B cell (primary cell): Measurements from ENCODE around the gene SOCS3. TPM values are rescaled to one million over a fixed set of nuclear protein-coding genes. Genes with fewer than 3 reads are reported as not detected.

Source experiments
- ATAC-seq: fragments of 200-7000 bp; cut with Tn5 transposase; one replicate; pipeline ENCODE4 v1.10.0; 2021; ENCODE audit warnings: low read depth, mild to moderate bottlenecking, moderate number of reproducible peaks, moderate library complexity
- CTCF ChIA-PET: fragments of 350-600 bp; sonication (Branson Sonifier 250); formaldehyde crosslinking; loops from one replicate; lab custom pipeline; 2021; ENCODE audit warnings: antibody characterized with exemption, inconsistent platforms; lab: Charles Lee
- POLR2A ChIA-PET: fragments of 350-600 bp; sonication (Branson Sonifier 250); formaldehyde crosslinking; loops from one replicate; lab custom pipeline; 2021; ENCODE audit warnings: antibody characterized with exemption; lab: Charles Lee
- DNase-seq: peaks from one replicate; pipeline ENCODE4 v3.0.0; 2013
- H2AFZ ChIP-seq: 2 replicates; pipeline ENCODE4 v1.6.1; 2012; ENCODE audit warnings: mild to moderate bottlenecking, low read depth, low read length; ENCODE audit not compliant: insufficient read depth, poor library complexity, severe bottlenecking
- H3K27ac ChIP-seq, 2 donors: 1 replicate in 1 of 2; 2 replicates in 1 of 2; pipeline ENCODE4 v1.5.1; 2012 to 2013; ENCODE audit warnings: low read length in 2 of 2, mild to moderate bottlenecking in 2 of 2, moderate library complexity in 1 of 2
- H3K27me3 ChIP-seq, 4 experiments: fragments of 200-600 bp in 1 of 4; sonication (generic) in 1 of 4; replicated peaks in 1 of 4; 1 replicate in 2 of 4; 2 replicates in 2 of 4; pipeline versions ENCODE4 v1.6.1 to v1.7.0; 2013 to 2016; ENCODE audit warnings: low read length in 3 of 4, mild to moderate bottlenecking in 2 of 4, mixed read lengths in 1 of 4, moderate library complexity in 1 of 4; ENCODE audit not compliant: insufficient read depth in 4 of 4, control insufficient read depth in 3 of 4; ENCODE audit errors: control extremely low read depth in 1 of 4
- H3K36me3 ChIP-seq, 2 experiments: replicated peaks in 1 of 2; 1 replicate in 1 of 2; 2 replicates in 1 of 2; pipeline versions ENCODE4 v1.6.1 to v1.7.1; 2013; ENCODE audit warnings: low read length in 1 of 2; ENCODE audit not compliant: insufficient read depth in 2 of 2, control insufficient read depth in 1 of 2; ENCODE audit errors: control extremely low read depth in 1 of 2, extremely low read depth in 1 of 2
- H3K4me1 ChIP-seq, 2 donors: fragments of 200-600 bp in 1 of 2; sonication (generic) in 1 of 2; 1 replicate in 1 of 2; 2 replicates in 1 of 2; pipeline versions ENCODE4 v1.5.1 to v1.6.1; 2013 to 2017; ENCODE audit warnings: low read length in 2 of 2; ENCODE audit not compliant: control insufficient read depth in 2 of 2, insufficient read depth in 2 of 2
- H3K4me2 ChIP-seq: replicated peaks from 2 replicates; pipeline ENCODE3; 2012; ENCODE audit warnings: mild to moderate bottlenecking, low read depth, low read length; ENCODE audit not compliant: poor library complexity, severe bottlenecking
- H3K4me3 ChIP-seq, 5 experiments: fragments of 200-600 bp in 1 of 5; sonication (generic) in 1 of 5; 1 replicate in 3 of 5; 2 replicates in 2 of 5; pipeline versions ENCODE4 v1.5.1 to v1.7.0; 2011 to 2016; ENCODE audit warnings: low read length in 4 of 5, mild to moderate bottlenecking in 4 of 5, low read depth in 2 of 5, control low read depth in 1 of 5, moderate library complexity in 1 of 5; ENCODE audit not compliant: insufficient read depth in 1 of 5; ENCODE audit errors: control extremely low read depth in 1 of 5, extremely low read depth in 1 of 5
- H3K79me2 ChIP-seq: fragments of 200-600 bp; sonication (generic); one replicate; pipeline ENCODE4 v1.6.0; 2016; ENCODE audit warnings: low read length; ENCODE audit not compliant: control insufficient read depth, insufficient read depth
- H3K9ac ChIP-seq: fragments of 200-600 bp; sonication (generic); 2 replicates; pipeline ENCODE4 v1.6.1; 2017; ENCODE audit warnings: mild to moderate bottlenecking, low read length, moderate library complexity
- H3K9me3 ChIP-seq, 3 donors: one replicate each; pipeline versions ENCODE4 v1.6.1 to v1.7.1; 2013; ENCODE audit warnings: low read length in 2 of 3; ENCODE audit not compliant: control insufficient read depth in 2 of 3, insufficient read depth in 1 of 3; ENCODE audit errors: control extremely low read depth in 1 of 3
- H4K20me1 ChIP-seq: 2 replicates; pipeline ENCODE4 v1.6.0; 2012; ENCODE audit warnings: mild to moderate bottlenecking, low read length; ENCODE audit not compliant: insufficient read depth, control insufficient read depth, poor library complexity, severe bottlenecking
- H3K27ac Mint-ChIP-seq: one replicate; pipeline ENCODE4 v1.8.0; 2021; ENCODE audit warnings: mixed read lengths
- H3K27me3 Mint-ChIP-seq: one replicate; pipeline ENCODE4 v1.8.0; 2021; ENCODE audit warnings: mixed read lengths
- H3K4me1 Mint-ChIP-seq: one replicate; pipeline ENCODE4 v1.8.0; 2021; ENCODE audit warnings: mixed read lengths
- H3K4me3 Mint-ChIP-seq: one replicate; pipeline ENCODE4 v1.8.0; 2021; ENCODE audit warnings: mixed read lengths
- H3K9me3 Mint-ChIP-seq: one replicate; pipeline ENCODE4 v1.8.0; 2022; ENCODE audit warnings: mixed read lengths; ENCODE audit not compliant: insufficient read depth
- EZH2 ChIP-seq: IDR thresholded peaks from 2 replicates; pipeline ENCODE4 v1.6.1; 2012; ENCODE audit warnings: borderline replicate concordance, low read depth, mild to moderate bottlenecking, moderate library complexity, low read length; ENCODE audit not compliant: insufficient read depth, poor library complexity, severe bottlenecking
- WGBS: methylation state at CpG from one replicate; pipeline ENCODE4 v1.1.5; 2013; ENCODE audit warnings: missing lambda C conversion rate; ENCODE audit not compliant: insufficient coverage; 5-methylcytosine and 5-hydroxymethylcytosine counted together
- intact Hi-C: fragments of 100-400 bp; cut with micrococcal nuclease; formaldehyde crosslinking; loops from one replicate; pipeline ENCODE4 v1.10.0; 2022
- polyA plus RNA-seq: library from polyadenylated mRNA; depleted of rRNA; stranded (reverse); fragments of >200 nt; gene quantifications from 2 replicates; pipeline ENCODE4 v1.2.3, GENCODE V29; 2012
- total RNA-seq, 2 donors: library from RNA; stranded (reverse); fragments of 120-200 nt in 1 of 2; gene quantifications; 1 replicate in 1 of 2; 2 replicates in 1 of 2; pipeline versions ENCODE4 v1.2.3 to v1.2.4, GENCODE V29; 2013 to 2022
- TF ChIP-seq, protein P1 (sequence below): fragments of 200-600 bp; IDR thresholded peaks from one replicate; pipeline ENCODE4 v1.8.0; 2022; ENCODE audit warnings: antibody characterized with exemption, mild to moderate bottlenecking

The SOCS3 gene
- total and polyA plus RNA-seq, 2 donors (not counting 1 experiment from before 2014, with no cell fraction given), result 41.8 to 67.6 TPM

DNA sequence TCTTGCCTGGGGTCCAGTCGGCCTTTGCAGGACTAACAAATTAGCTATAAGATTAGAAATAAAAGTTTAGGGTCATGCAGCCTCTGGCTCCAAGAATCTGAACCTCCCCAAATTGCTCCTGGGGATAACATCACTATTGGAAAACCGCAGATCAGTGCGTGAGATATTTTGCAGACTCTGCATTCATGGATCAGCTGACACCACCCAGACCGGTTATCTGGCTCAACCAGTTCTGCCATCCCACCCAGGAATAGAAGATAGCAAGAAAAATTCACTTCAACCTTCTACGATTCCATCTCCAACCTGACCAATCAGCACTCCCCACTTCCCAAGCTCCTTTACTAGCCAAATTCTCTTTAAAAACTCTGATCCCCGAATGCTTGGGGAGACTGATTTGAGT is 14.3 kb upstream of the SOCS3 start:
- Histone ChIP-seq H3K9me3 (no peaks in the 10 kb centered on the region), H3K27ac (no peak overlapping the region), H3K36me3 (no peaks in the 10 kb centered on the region), H2AFZ (no peak overlapping the region), H3K4me3 (no peak overlapping the region), H3K4me2 (no peak overlapping the region), H3K4me1 (peaks cover 7 to 9% of the 10 kb centered on the region in 2 donors), H4K20me1 (peaks cover 6% of the 10 kb centered on the region), H3K9ac (no peak overlapping the region), H3K27me3 (peaks cover 0 to 3% (median 0%) of the 10 kb centered on the region in 4 experiments), H3K79me2 (peaks cover 17% of the 10 kb centered on the region)
- peaks cover 3% of the 10 kb centered on the region for H3K4me1 Mint-ChIP-seq
- WGBS, result 100% methylated on average over 3 of the region's 6 CpGs
- no peaks in the 10 kb centered on the region for H3K9me3 Mint-ChIP-seq
- no peak for TF ChIP-seq EZH2
- TF ChIP-seq, protein P1, sequence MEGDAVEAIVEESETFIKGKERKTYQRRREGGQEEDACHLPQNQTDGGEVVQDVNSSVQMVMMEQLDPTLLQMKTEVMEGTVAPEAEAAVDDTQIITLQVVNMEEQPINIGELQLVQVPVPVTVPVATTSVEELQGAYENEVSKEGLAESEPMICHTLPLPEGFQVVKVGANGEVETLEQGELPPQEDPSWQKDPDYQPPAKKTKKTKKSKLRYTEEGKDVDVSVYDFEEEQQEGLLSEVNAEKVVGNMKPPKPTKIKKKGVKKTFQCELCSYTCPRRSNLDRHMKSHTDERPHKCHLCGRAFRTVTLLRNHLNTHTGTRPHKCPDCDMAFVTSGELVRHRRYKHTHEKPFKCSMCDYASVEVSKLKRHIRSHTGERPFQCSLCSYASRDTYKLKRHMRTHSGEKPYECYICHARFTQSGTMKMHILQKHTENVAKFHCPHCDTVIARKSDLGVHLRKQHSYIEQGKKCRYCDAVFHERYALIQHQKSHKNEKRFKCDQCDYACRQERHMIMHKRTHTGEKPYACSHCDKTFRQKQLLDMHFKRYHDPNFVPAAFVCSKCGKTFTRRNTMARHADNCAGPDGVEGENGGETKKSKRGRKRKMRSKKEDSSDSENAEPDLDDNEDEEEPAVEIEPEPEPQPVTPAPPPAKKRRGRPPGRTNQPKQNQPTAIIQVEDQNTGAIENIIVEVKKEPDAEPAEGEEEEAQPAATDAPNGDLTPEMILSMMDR, result no peak
- DNase-seq, result no peak
- intact Hi-C loops, result no loop called here
- ChIA-PET CTCF (interaction anchor here (0.9 to 1.7 kb wide), 2 partner anchors 48 to 124 kb away, joined by 3 to 4 read pairs; no protein-coding TSS in a partner anchor), POLR2A (no interaction called here)
- H3K27me3 Mint-ChIP-seq, result peaks cover 3% of the 10 kb centered on the region
- ATAC-seq, result no peak
- no peak overlapping the region for H3K4me3 Mint-ChIP-seq
- H3K27ac Mint-ChIP-seq, result no peak overlapping the region

DNA sequence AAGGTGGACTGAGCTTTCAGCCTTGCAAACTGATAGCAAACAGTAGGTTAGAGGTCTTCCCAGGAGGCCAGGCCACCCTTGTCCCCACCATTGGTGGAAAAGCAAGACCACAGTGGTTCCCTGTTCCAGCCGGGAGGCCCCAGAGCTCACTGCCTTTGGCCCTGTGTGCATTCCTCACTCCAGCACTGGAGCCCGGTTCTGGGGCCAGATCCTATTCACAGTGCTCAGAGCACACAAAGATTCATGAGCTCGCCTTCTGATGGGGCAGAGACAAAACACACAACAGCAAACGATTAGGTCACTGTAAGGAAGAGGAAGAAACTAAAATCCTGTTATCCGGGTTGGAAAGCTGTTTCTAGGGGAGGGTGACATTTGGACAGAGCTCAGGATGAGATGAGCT is 13.0 kb upstream of the SOCS3 start:
- no peaks in the 10 kb centered on the region for H3K36me3 ChIP-seq
- H3K9me3 ChIP-seq, result no peaks in the 10 kb centered on the region
- no peak overlapping the region for H2AFZ ChIP-seq
- no peak for DNase-seq
- Mint-ChIP-seq H3K27ac (no peak overlapping the region), H3K4me1 (no peaks in the 10 kb centered on the region), H3K9me3 (no peaks in the 10 kb centered on the region), H3K4me3 (no peak overlapping the region), H3K27me3 (peaks cover 6% of the 10 kb centered on the region)
- POLR2A ChIA-PET, result interaction anchor here (0.6 kb wide), 1 partner anchor 33 kb away, joined by 3 read pairs; no protein-coding TSS in a partner anchor
- ATAC-seq, result no peak
- CTCF ChIA-PET, result interaction anchor here (1.0 kb wide), 1 partner anchor 12 kb away, joined by 3 read pairs; no protein-coding TSS in a partner anchor
- no peak overlapping the region for H3K4me2 ChIP-seq
- H3K27ac ChIP-seq, result no peak overlapping the region
- peaks cover under 1 to 2% of the 10 kb centered on the region in 2 donors for H3K4me1 ChIP-seq
- H4K20me1 ChIP-seq, result no peaks in the 10 kb centered on the region
- H3K79me2 ChIP-seq, result peaks cover 4% of the 10 kb centered on the region
- H3K4me3 ChIP-seq, result no peak overlapping the region
- WGBS, result 87% methylated on average over 5 of the region's 5 CpGs
- intact Hi-C loops, result no loop called here
- peaks cover 0 to 3% (median 0%) of the 10 kb centered on the region in 4 experiments for H3K27me3 ChIP-seq
- TF ChIP-seq EZH2, result no peak
- TF ChIP-seq, protein P1, result no peak
- no peak overlapping the region for H3K9ac ChIP-seq
